ENCODE results near the gene LMNTD2. TPM values are rescaled to one million over a fixed set of nuclear protein-coding genes. Genes with fewer than 3 reads are reported as not detected.

LMNTD2 gene
- total RNA-seq, 1 experiment from 2014 or later: 1.4 TPM

DNA sequence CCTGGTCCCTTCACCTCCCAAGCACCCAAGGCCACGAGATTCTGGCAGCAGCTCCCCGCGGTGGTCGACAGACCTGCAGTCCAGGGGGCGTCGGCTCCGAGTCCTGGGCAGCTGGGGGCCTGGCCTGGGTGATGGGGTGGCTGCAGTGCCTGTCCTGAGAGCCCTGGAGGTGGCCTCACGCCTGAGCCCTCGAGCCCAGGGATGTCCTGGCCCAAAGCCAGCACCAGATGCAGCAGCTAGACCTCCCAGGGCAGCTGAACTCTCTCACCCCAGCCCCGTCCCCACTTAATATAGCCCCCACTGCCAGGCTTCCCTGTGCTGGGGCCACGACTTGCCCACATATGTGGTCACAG is 6.6 kb downstream of the LMNTD2 start:
- Histone ChIP-seq H3K27me3 (ENCODE audit: low read length) (peaks cover 6% of the 10 kb centered on the region; the same call in 1 of the 2 replicates), H3K9me3 (ENCODE audit: low read length) (no peaks in the 10 kb centered on the region), H3K4me3 (ENCODE audit: low read length) (no peak overlapping the region), H3K79me2 (ENCODE audit: low read length) (no peaks in the 10 kb centered on the region), H3K4me2 (ENCODE audit: low read length) (no peak overlapping the region), H3K27ac (ENCODE audit: low read length) (no peak overlapping the region), H2AFZ (ENCODE audit: low read length) (no peak overlapping the region), H3K9me2 (replicated peaks; ENCODE audit: low read length) (no peaks in the 10 kb centered on the region), H4K20me1 (ENCODE audit: low read length) (no peaks in the 10 kb centered on the region), H3K36me3 (ENCODE audit: low read depth, low read length) (no peaks in the 10 kb centered on the region), H3F3A (ENCODE audit: low read length, unreplicated experiment) (no peaks in the 10 kb centered on the region), H3K4me1 (ENCODE audit: insufficient read depth, low read length) (no peaks in the 10 kb centered on the region), H3K9ac (ENCODE audit: low read length) (no peak overlapping the region)
- no peak for TF ChIP-seq EZH2phosphoT487 (IDR thresholded peaks at IDR 0.05; ENCODE audit: borderline replicate concordance, low read length)
- TF ChIP-seq, protein P1, sequence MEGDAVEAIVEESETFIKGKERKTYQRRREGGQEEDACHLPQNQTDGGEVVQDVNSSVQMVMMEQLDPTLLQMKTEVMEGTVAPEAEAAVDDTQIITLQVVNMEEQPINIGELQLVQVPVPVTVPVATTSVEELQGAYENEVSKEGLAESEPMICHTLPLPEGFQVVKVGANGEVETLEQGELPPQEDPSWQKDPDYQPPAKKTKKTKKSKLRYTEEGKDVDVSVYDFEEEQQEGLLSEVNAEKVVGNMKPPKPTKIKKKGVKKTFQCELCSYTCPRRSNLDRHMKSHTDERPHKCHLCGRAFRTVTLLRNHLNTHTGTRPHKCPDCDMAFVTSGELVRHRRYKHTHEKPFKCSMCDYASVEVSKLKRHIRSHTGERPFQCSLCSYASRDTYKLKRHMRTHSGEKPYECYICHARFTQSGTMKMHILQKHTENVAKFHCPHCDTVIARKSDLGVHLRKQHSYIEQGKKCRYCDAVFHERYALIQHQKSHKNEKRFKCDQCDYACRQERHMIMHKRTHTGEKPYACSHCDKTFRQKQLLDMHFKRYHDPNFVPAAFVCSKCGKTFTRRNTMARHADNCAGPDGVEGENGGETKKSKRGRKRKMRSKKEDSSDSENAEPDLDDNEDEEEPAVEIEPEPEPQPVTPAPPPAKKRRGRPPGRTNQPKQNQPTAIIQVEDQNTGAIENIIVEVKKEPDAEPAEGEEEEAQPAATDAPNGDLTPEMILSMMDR (conservative IDR thresholded peaks at IDR 0.05; ENCODE audit: low read depth, low read length): no peak
- TF ChIP-seq EZH2 (IDR thresholded peaks at IDR 0.05; ENCODE audit: low read length, unreplicated experiment): no peak
- intact Hi-C loops (cut with micrococcal nuclease): no loop called here
- BruUV-seq (replicated peaks): no TSS peak
- ATAC-seq (no peak), DNase-seq (no peak)
- CTCF ChIA-PET: interaction anchor here (0.5 kb wide), 1 partner anchor 222 kb away, joined by 4 read pairs; no protein-coding TSS in a partner anchor
- POLR2A ChIA-PET (ENCODE audit: unreplicated experiment): no interaction called here

DNA sequence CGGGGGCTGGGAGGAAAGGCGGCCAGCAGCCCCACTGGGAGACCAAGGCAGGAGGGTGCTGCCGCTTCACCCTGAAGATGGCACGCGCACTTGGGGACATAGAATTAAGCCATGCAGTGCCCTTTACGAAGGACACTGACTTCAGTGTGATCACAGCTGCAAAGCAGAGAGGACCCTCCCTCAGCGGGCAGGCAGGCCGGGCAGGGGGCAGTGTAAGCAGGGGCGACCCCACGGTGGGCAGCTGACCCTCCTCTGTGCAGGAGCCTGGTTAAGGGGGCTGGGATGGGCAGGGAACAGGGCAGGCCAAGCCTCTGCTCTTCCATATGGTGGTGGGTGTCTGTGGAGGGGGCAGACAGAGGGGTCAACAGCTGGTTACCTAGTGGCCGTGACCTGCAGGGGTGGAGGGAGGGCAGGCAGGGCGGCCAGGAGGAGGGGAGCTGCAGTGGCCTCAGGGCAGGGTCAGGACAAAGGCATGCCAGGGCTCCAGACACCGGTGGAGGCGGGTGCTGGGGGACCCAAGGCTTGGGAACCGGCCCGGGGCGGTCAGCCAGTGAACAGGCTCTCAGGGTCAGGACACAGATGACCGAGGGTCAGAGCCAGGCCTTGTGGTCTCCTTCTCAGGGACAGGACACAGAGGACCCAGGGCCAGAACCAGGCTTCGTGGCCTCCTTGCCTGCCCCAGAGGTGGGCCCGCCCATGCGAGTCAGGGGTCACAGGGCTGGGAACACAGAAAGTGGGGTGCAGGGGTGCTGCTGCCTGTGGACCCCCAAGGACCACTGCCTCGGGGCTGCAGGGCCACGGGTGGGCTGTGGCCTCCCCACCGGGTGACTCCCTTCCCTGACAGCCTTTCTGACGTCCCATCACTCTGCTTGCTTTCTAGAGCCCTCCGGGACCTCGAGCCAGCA is 7.2 kb downstream of the LMNTD2 start:
- CTCF ChIA-PET: no interaction called here
- BruUV-seq (replicated peaks): no TSS peak
- no peaks in the 10 kb centered on the region for H3F3A ChIP-seq (ENCODE audit: low read length, unreplicated experiment)
- H3K9ac ChIP-seq (ENCODE audit: low read length): no peak overlapping the region
- intact Hi-C loops (cut with micrococcal nuclease): no loop called here
- H3K9me3 ChIP-seq (ENCODE audit: low read length): no peaks in the 10 kb centered on the region
- ATAC-seq (no peak), DNase-seq (no peak)
- H3K9me2 ChIP-seq (replicated peaks; ENCODE audit: low read length): no peaks in the 10 kb centered on the region
- H3K4me1 ChIP-seq (ENCODE audit: insufficient read depth, low read length): no peaks in the 10 kb centered on the region
- H3K27ac ChIP-seq (ENCODE audit: low read length): no peak overlapping the region
- POLR2A ChIA-PET (ENCODE audit: unreplicated experiment): no interaction called here
- H3K4me3 ChIP-seq (ENCODE audit: low read length): no peak overlapping the region
- H4K20me1 ChIP-seq (ENCODE audit: low read length): no peaks in the 10 kb centered on the region
- peaks cover 6% of the 10 kb centered on the region; the same call in 1 of the 2 replicates for H3K27me3 ChIP-seq (ENCODE audit: low read length)
- H3K36me3 ChIP-seq (ENCODE audit: low read depth, low read length): no peaks in the 10 kb centered on the region
- no peak overlapping the region for H2AFZ ChIP-seq (ENCODE audit: low read length)
- H3K4me2 ChIP-seq (ENCODE audit: low read length): no peak overlapping the region
- no peaks in the 10 kb centered on the region for H3K79me2 ChIP-seq (ENCODE audit: low read length)
- TF ChIP-seq, protein P1 (conservative IDR thresholded peaks at IDR 0.05; ENCODE audit: low read depth, low read length): no peak
- TF ChIP-seq EZH2phosphoT487 (IDR thresholded peaks at IDR 0.05; ENCODE audit: borderline replicate concordance, low read length): no peak

DNA sequence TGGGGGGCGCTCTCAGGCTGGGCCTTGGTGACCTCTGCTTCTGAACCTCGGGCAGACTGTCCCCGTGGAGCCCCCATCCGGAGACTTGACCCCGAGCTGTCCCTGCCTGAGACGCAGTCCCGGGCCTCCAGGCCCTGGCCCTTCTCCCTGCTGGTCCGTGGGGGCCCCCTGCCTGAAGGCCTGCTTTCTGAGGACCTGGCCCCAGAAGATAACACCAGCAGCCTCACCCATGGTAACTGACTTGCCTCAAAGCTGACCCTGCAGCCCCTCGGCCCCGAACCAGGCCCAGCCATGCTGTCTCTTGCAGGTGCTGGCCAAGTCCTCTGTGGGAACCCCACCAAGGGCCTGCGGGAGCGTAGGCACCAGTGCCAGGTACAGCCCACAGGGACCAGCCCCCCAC is 8.9 kb downstream of the LMNTD2 start:
- intact Hi-C loops (cut with micrococcal nuclease): no loop called here
- no peak overlapping the region for H3K27ac ChIP-seq (ENCODE audit: low read length)
- no peak overlapping the region for H3K9ac ChIP-seq (ENCODE audit: low read length)
- no peaks in the 10 kb centered on the region for H3F3A ChIP-seq (ENCODE audit: low read length, unreplicated experiment)
- peaks cover 6% of the 10 kb centered on the region; the same call in 1 of the 2 replicates for H3K27me3 ChIP-seq (ENCODE audit: low read length)
- ChIA-PET POLR2A (ENCODE audit: unreplicated experiment) (no interaction called here), CTCF (no interaction called here)
- no TSS peak for BruUV-seq (replicated peaks)
- no peaks in the 10 kb centered on the region for H4K20me1 ChIP-seq (ENCODE audit: low read length)
- H3K4me1 ChIP-seq (ENCODE audit: insufficient read depth, low read length): no peaks in the 10 kb centered on the region
- no peaks in the 10 kb centered on the region for H3K9me2 ChIP-seq (replicated peaks; ENCODE audit: low read length)
- no peak overlapping the region for H2AFZ ChIP-seq (ENCODE audit: low read length)
- H3K4me3 ChIP-seq (ENCODE audit: low read length): no peak overlapping the region
- no peaks in the 10 kb centered on the region for H3K79me2 ChIP-seq (ENCODE audit: low read length)
- no peak for ATAC-seq
- H3K4me2 ChIP-seq (ENCODE audit: low read length): no peak overlapping the region
- no peaks in the 10 kb centered on the region for H3K9me3 ChIP-seq (ENCODE audit: low read length)
- TF ChIP-seq EZH2phosphoT487 (IDR thresholded peaks at IDR 0.05; ENCODE audit: borderline replicate concordance, low read length): no peak
- no peak for DNase-seq
- no peaks in the 10 kb centered on the region for H3K36me3 ChIP-seq (ENCODE audit: low read depth, low read length)
